ENCODE data around the gene PEPD. TPM values are rescaled to one million over a fixed set of nuclear protein-coding genes. Genes with fewer than 3 reads are reported as not detected.

PEPD gene
- total RNA-seq, 4 donors from 2014 or later: 92.6 to 323 (median 218) TPM

DNA sequence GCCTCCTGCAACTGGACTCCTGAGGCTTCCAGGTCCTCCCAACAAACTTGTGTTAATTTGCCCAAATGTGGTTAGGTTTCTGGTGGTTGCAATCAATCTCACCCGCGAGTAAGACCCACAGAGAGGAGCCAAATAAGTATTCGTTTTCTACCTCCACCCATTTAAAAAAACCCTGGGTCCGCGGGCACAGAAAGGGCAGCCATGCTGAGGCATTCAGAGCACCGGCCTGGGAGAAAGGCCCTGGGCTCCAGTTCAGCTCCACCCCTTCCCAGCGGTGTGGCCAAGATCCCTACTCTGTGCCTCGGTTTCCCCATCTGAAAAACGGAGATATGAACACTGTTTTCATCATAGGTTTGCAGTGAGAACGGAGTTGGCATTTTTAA lies 56.9 kb downstream of the PEPD start:
- in situ Hi-C loops (cut with MboI; ENCODE audit: low pct_ligation_motif_present in 1 of 4, low pct_unique_long_range_greater_than_20kb in 1 of 4, low sequenced_read_pairs in 3 of 4) (no loop called here), intact Hi-C loops (cut with DNase I; ENCODE audit: low total_unique reads) (no loop called here)
- H3K27me3 ChIP-seq: no peaks in the 10 kb centered on the region
- peaks cover 0 to 5% (median 0%) of the 10 kb centered on the region in 4 donors for H3K36me3 ChIP-seq
- no peaks in the 10 kb centered on the region for H3K4me1 ChIP-seq
- no peak overlapping the region for H3K27ac ChIP-seq
- no peak for TF ChIP-seq POLR2AphosphoS5 (IDR thresholded peaks at IDR 0.05)
- TF ChIP-seq, protein P1, sequence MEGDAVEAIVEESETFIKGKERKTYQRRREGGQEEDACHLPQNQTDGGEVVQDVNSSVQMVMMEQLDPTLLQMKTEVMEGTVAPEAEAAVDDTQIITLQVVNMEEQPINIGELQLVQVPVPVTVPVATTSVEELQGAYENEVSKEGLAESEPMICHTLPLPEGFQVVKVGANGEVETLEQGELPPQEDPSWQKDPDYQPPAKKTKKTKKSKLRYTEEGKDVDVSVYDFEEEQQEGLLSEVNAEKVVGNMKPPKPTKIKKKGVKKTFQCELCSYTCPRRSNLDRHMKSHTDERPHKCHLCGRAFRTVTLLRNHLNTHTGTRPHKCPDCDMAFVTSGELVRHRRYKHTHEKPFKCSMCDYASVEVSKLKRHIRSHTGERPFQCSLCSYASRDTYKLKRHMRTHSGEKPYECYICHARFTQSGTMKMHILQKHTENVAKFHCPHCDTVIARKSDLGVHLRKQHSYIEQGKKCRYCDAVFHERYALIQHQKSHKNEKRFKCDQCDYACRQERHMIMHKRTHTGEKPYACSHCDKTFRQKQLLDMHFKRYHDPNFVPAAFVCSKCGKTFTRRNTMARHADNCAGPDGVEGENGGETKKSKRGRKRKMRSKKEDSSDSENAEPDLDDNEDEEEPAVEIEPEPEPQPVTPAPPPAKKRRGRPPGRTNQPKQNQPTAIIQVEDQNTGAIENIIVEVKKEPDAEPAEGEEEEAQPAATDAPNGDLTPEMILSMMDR (IDR thresholded peaks at IDR 0.05): no peak
- no peak for TF ChIP-seq POLR2A (IDR thresholded peaks at IDR 0.05)
- no peak for TF ChIP-seq EP300 (IDR thresholded peaks at IDR 0.05; ENCODE audit: low read depth)
- H3K4me3 ChIP-seq: no peak overlapping the region
- 91% methylated on average over 10 of the region's 10 CpGs; no CpG with 5 or more reads in 1 of the 2 donors for WGBS, 2 donors (ENCODE audit: low coverage in 1 of 2)
- no peaks in the 10 kb centered on the region for H3K9me3 ChIP-seq
- DNase-seq: no peak

DNA sequence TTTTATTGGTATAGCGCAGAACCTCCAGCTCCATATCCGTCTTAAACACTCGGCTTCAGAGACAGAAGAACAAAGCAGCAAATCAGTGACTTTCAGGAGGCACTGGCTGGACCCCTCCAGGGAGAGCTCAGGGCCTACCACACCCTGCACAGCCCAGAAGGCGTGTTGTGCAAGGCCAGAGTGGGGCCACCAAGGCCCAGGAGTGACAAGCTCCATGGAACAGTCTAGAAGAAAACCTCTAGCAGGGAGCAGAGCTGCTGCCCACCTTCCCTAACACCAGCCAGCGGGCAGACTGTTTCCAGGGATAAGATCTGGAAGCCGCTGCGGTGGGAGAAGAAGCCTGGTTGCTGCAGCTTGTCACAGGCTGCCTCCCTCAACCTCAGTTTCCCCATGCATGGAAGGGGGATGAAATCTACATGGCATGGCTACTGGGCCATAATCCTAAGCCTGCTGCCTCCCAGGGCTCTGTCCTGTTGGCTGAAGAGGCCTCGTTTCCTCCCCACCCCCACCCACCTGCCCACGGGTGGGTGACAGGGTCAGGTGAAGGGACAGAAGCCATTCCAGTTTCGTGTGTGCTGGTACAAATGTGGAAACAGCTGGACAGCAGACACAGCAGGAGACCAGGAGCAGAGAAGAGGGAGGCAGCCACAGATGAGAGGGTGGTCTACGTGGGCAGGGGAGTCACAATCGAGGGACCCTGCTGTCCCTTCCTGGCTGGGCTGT lies 57.4 kb downstream of the PEPD start:
- Histone ChIP-seq H3K27ac (no peak overlapping the region), H3K9me3 (no peaks in the 10 kb centered on the region), H3K4me3 (no peak overlapping the region), H3K4me1 (no peaks in the 10 kb centered on the region), H3K27me3 (no peaks in the 10 kb centered on the region), H3K36me3 (peaks cover 0 to 5% (median 0%) of the 10 kb centered on the region in 4 donors)
- WGBS, 2 donors (ENCODE audit: low coverage in 1 of 2): 86 to 93% methylated on average over 3 to 12 of the region's 12 CpGs
- no peak for DNase-seq
- intact Hi-C loops (cut with DNase I; ENCODE audit: low total_unique reads) (no loop called here), in situ Hi-C loops (cut with MboI; ENCODE audit: low pct_ligation_motif_present in 1 of 4, low pct_unique_long_range_greater_than_20kb in 1 of 4, low sequenced_read_pairs in 3 of 4) (no loop called here)
- TF ChIP-seq, protein P1 (IDR thresholded peaks at IDR 0.05): no peak
- TF ChIP-seq POLR2AphosphoS5 (IDR thresholded peaks at IDR 0.05): no peak
- TF ChIP-seq EP300 (IDR thresholded peaks at IDR 0.05; ENCODE audit: low read depth): no peak
- no peak for TF ChIP-seq POLR2A (IDR thresholded peaks at IDR 0.05)

DNA sequence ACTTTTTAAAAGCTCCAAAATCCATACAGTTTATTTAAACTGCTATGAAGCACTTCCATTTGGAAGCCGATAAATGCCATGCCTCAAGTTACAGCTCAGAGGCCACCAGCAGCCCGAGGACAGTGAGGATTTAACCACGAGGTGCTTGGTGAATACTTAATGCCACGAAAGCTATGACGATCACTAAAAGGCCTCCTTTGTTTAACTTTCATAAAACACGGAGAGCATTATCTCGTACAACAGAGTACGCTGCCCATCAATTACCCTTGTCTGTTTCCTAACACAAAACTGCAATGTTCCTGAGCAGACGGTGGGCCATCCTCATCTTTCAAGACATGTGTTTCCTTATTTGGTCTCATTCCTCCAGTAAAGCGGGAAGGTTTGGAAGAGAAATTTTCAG lies 58.4 kb downstream of the PEPD start:
- 72 to 77% methylated on average over 9 to 10 of the region's 10 CpGs for WGBS, 2 donors (ENCODE audit: low coverage in 1 of 2)
- Histone ChIP-seq H3K4me3 (no peak overlapping the region), H3K4me1 (no peaks in the 10 kb centered on the region), H3K36me3 (peaks cover 0 to 5% (median 0%) of the 10 kb centered on the region in 4 donors), H3K27ac (no peak overlapping the region), H3K27me3 (no peaks in the 10 kb centered on the region), H3K9me3 (no peaks in the 10 kb centered on the region)
- DNase-seq: no peak
- intact Hi-C loops (cut with DNase I; ENCODE audit: low total_unique reads): no loop called here
- no peak for TF ChIP-seq EP300 (IDR thresholded peaks at IDR 0.05; ENCODE audit: low read depth)
- TF ChIP-seq, protein P1 (IDR thresholded peaks at IDR 0.05): no peak
- no peak for TF ChIP-seq POLR2AphosphoS5 (IDR thresholded peaks at IDR 0.05)
- TF ChIP-seq POLR2A (IDR thresholded peaks at IDR 0.05): no peak
- in situ Hi-C loops (cut with MboI; ENCODE audit: low pct_ligation_motif_present in 1 of 4, low pct_unique_long_range_greater_than_20kb in 1 of 4, low sequenced_read_pairs in 3 of 4): no loop called here

DNA sequence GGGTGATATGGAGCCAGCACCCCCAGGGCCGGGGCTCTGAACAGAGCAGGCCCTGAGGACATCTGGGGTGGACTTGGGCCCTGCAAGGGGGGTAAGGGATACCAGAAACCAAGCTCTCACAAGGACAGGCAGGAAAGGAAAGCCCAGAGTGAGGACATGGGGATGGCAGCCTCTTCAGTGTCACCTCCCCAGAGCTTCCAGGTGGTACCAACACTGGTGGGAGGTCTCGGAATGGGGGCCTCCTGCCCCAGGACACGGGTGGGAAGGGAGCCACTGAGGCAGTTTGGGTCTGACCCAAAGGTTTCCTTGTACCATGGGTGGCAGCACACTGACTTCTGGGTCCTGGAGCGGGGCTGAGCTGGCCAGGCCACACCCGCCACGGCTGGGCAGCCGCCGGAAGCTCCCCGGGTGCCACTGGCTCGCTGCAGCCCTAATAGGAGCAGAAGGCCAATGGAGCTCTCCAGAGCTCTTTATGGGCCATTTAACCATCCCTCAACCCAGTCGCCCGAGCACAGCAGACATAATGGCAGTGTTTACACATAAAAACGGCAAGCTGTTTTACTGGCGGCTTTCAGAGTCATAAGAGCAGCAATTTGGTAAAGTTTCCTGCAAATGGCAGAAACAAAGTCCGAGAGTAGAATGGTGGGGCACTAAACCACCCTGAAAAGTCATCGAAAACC lies 59.3 kb downstream of the PEPD start:
- Histone ChIP-seq H3K4me1 (no peaks in the 10 kb centered on the region), H3K9me3 (no peaks in the 10 kb centered on the region), H3K27ac (no peak overlapping the region), H3K36me3 (peaks cover 0 to 5% (median 0%) of the 10 kb centered on the region in 4 donors), H3K4me3 (no peak overlapping the region), H3K27me3 (no peaks in the 10 kb centered on the region)
- no peak for DNase-seq
- in situ Hi-C loops (cut with MboI; ENCODE audit: low pct_ligation_motif_present in 1 of 4, low pct_unique_long_range_greater_than_20kb in 1 of 4, low sequenced_read_pairs in 3 of 4): no loop called here
- intact Hi-C loops (cut with DNase I; ENCODE audit: low total_unique reads): no loop called here
- WGBS, 2 donors (ENCODE audit: low coverage in 1 of 2): 80 to 86% methylated on average over 2 to 16 of the region's 16 CpGs
- TF ChIP-seq, protein P1 (IDR thresholded peaks at IDR 0.05): no peak
- TF ChIP-seq POLR2A (IDR thresholded peaks at IDR 0.05): no peak
- TF ChIP-seq POLR2AphosphoS5 (IDR thresholded peaks at IDR 0.05): no peak
- TF ChIP-seq EP300 (IDR thresholded peaks at IDR 0.05; ENCODE audit: low read depth): no peak

Measured in transverse colon (tissue), 4 donors.